ENCODE measurements around the gene FAM237B. TPM values are rescaled to one million over a fixed set of nuclear protein-coding genes. Genes with fewer than 3 reads are reported as not detected.

The FAM237B gene
- total and polyA plus RNA-seq, 2 of the 8 experiments (the other 6 are each of a cell fraction or from before 2014, with no cell fraction given), result not detected

GRCh38 chr7:90271753-90272152 is 49.4 kb downstream of the FAM237B start:
- WGBS, 2 experiments (ENCODE audit: extremely low coverage in 1 of 2, insufficient coverage in 1 of 2, insufficient read length in 1 of 2, insufficient replicate concordance in 2 of 2, low coverage in 1 of 2, low lambda C conversion rate in 2 of 2, missing lambda C conversion rate in 1 of 2), result 85% methylated on average over 2 of the region's 2 CpGs; no CpG with 5 or more reads in 1 of the 2 experiments
- H3K79me2 ChIP-seq (ENCODE audit: control insufficient read depth in 1 of 2, insufficient read depth in 2 of 2, low read length in 2 of 2), result no peaks in the 10 kb centered on the region
- no peak overlapping the region for H2BK20ac ChIP-seq (ENCODE audit: low read length)
- FAIRE-seq (no peak), DNase-seq (ENCODE audit: low read depth in 1 of 2, low spot score in 2 of 2) (no peak)
- no peak overlapping the region for H3K4me2 ChIP-seq (ENCODE audit: insufficient read depth in 1 of 2, low read depth in 2 of 2, low read length in 2 of 2)
- no peak overlapping the region for H3K56ac ChIP-seq (replicated peaks; ENCODE audit: insufficient read length, low read depth, low read length)
- H2BK120ac ChIP-seq (replicated peaks; ENCODE audit: low read depth, low read length), result no peak overlapping the region
- no peak overlapping the region for H3K23ac ChIP-seq (ENCODE audit: insufficient read length)
- H3K14ac ChIP-seq (ENCODE audit: insufficient read length), result no peak overlapping the region
- no peak overlapping the region for H3K4me3 ChIP-seq (ENCODE audit: extremely low read depth in 1 of 4, insufficient read depth in 2 of 4, low read depth in 3 of 4, low read length in 4 of 4)
- H2BK12ac ChIP-seq (ENCODE audit: low read depth, low read length), result no peak overlapping the region
- no peaks in the 10 kb centered on the region for H3K36me3 ChIP-seq (ENCODE audit: control insufficient read depth in 2 of 4, insufficient read depth in 4 of 4, low read length in 3 of 4)
- no peak overlapping the region for H4K91ac ChIP-seq (replicated peaks; ENCODE audit: insufficient read length, low read length)
- H3K9ac ChIP-seq (replicated peaks in 1 of 4; ENCODE audit: extremely low read depth in 1 of 4, low read depth in 3 of 4, low read length in 3 of 4), result no peak overlapping the region
- no peak overlapping the region for H3K18ac ChIP-seq (ENCODE audit: extremely low read depth, low read length)
- H2AK5ac ChIP-seq (ENCODE audit: low read depth, low read length), result no peak overlapping the region
- no peaks in the 10 kb centered on the region for H3K23me2 ChIP-seq (ENCODE audit: low read depth, low read length)
- H2BK15ac ChIP-seq (ENCODE audit: low read length), result no peak overlapping the region
- no peaks in the 10 kb centered on the region for H3K9me3 ChIP-seq (ENCODE audit: insufficient read depth in 2 of 2, low read depth in 1 of 2, low read length in 1 of 2)
- no peak overlapping the region for H4K5ac ChIP-seq (ENCODE audit: insufficient read length, low read depth, low read length)
- H3K79me1 ChIP-seq (ENCODE audit: low read depth, low read length), result no peaks in the 10 kb centered on the region
- H3K4ac ChIP-seq (replicated peaks; ENCODE audit: insufficient read length, low read depth, low read length), result no peak overlapping the region
- H2AFZ ChIP-seq (ENCODE audit: low read length), result no peak overlapping the region
- ChIA-PET POLR2A (ENCODE audit: partially characterized antibody) (interaction anchor here (0.6 kb wide), 1 partner anchor 168 kb away, joined by 3 read pairs; no protein-coding TSS in a partner anchor), CTCF (ENCODE audit: partially characterized antibody) (interaction anchor here (0.6 kb wide), 1 partner anchor 515 kb away, joined by 3 read pairs; no protein-coding TSS in a partner anchor)
- no peaks in the 10 kb centered on the region for H3K4me1 ChIP-seq (replicated peaks in 1 of 4; ENCODE audit: control insufficient read depth in 3 of 4, insufficient read depth in 4 of 4, low read length in 3 of 4)
- no peaks in the 10 kb centered on the region for H4K20me1 ChIP-seq (replicated peaks in 1 of 2; ENCODE audit: control insufficient read depth in 1 of 2, insufficient read depth in 2 of 2, low read length in 2 of 2)
- H3K27me3 ChIP-seq (replicated peaks in 1 of 4; ENCODE audit: control insufficient read depth in 3 of 4, extremely low read depth in 1 of 4, insufficient read depth in 3 of 4, low read length in 3 of 4), result no peaks in the 10 kb centered on the region
- no peak overlapping the region for H2BK5ac ChIP-seq (ENCODE audit: low read depth, low read length)
- H3K27ac ChIP-seq (ENCODE audit: low read depth, low read length), result no peak overlapping the region
- H4K8ac ChIP-seq (ENCODE audit: extremely low read depth, insufficient read depth, low read length), result no peak overlapping the region
- TF ChIP-seq RAD21 (IDR thresholded peaks at IDR 0.05 in 1 of 2, conservative IDR thresholded peaks at IDR 0.05 in 1 of 2; ENCODE audit: low read depth in 2 of 2, low read length in 2 of 2) (no peak), GTF2F1 (IDR thresholded peaks at IDR 0.05; ENCODE audit: borderline replicate concordance, low read depth, low read length) (no peak), SRF (IDR thresholded peaks at IDR 0.05; ENCODE audit: low read depth, low read length) (no peak), KDM1A (IDR thresholded peaks at IDR 0.05; ENCODE audit: borderline replicate concordance, low read length) (no peak), RBBP5 (IDR thresholded peaks at IDR 0.05; ENCODE audit: borderline replicate concordance, low read depth, low read length) (no peak), HDAC6 (IDR thresholded peaks at IDR 0.05; ENCODE audit: low read depth, low read length) (no peak)
